ENCODE measurements around the gene FOXRED2.

FOXRED2 gene

DNA sequence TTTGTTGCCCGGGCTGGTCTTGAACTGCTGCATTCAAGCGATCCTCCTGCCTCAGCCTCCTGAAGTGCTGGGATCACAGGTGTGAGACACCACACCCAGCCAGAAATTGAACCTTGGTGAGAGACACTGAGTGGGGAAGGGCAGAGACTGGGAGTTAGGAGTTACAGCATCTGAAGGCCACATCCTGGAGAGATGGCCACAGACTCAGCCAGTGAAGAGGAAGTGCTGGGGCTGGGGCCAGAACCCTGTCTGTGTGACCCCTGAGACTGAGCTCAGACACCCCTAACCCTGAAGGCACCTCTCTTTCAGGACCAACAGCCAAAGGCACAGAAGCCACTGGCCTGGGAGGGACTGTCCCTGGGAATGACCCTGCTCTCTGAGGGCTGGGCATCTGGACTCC lies 59.2 kb downstream of the FOXRED2 start:
- no peak for DNase-seq

DNA sequence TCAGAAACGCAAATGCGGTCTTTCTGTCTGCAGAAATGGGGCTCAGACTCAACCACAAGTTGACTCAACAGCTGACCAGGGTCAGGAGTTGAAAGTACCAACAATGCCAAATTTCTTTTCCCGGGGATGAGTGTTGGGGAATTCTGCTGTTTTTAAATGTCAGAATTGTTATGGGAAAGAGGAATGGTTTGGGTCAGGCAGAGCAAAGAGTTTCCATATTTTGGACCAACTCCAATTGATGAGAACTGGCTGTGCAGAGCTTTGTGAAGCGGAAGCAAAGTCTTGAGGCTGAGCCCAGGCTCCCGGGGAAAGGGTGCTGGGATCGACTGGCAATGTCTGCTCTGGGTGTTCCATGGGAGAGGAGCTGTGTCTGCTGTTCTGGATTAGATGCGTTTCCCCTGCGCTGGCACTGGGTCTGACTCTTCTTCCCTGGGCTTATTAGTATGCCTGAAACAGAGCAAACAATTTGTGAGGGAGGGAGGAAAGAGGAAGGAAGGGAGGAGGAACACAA lies 61.6 kb downstream of the FOXRED2 start:
- DNase-seq: no peak

DNA sequence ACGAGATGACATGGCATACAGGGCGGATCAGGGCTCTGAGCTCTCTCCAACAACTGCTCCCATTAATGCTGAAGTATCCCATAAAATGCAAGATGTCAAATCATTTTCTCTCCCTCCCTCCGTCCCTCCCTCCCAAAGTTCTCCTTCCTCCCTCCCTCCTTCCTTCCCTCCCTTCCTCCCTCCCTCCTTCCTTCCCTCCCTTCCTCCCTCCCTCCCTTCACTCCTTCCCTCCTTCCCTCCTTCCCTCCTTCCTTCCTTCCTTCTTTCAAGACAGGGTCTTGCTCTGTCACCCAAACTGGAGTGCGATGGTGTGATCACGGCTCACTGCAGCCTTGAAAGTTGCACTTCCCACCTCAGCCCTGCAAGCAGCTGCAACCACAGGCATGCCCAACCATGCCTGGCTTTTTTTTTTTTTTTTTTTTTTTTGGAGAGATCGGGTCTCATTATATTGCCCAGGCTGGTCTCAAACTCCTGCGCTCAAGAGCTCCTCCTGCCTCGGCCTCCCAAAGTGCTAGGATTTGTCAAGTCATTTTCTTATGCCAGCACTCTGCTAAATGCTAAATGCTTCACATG lies 63.6 kb downstream of the FOXRED2 start:
- no peak for DNase-seq

DNA sequence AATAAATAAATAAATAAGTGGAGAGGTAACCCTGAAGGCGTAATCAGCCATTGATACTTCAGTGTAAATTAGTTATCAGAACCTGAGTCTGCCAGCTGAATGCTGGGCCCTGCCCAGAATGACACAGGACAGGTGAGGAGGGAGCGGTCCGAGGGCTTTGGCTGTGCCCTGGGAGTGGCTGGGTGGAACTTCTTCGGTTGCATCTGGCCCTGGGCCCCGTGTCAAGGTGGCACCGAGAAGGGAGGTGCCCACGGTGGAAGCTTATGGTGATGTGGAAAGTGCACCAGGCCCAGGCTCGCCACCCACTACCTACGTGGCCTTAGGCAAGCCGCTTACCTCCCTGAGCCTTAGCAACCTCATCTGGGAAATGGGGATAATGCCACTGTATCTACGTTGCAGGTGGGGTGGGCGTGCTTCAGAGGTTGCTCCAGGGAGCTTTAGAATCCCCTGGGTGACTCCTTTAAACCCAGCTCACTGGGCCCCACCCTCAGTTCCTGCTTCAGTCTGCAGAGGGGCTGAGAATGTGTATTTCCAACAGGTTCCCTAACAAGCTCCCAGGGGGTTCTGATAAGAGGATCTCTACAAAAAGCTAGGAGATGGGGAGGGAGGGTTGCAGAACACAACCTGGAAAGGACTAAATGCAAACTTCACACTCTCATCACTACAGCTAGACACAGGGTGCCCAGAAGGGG lies 64.2 kb downstream of the FOXRED2 start:
- no peak for DNase-seq

DNA sequence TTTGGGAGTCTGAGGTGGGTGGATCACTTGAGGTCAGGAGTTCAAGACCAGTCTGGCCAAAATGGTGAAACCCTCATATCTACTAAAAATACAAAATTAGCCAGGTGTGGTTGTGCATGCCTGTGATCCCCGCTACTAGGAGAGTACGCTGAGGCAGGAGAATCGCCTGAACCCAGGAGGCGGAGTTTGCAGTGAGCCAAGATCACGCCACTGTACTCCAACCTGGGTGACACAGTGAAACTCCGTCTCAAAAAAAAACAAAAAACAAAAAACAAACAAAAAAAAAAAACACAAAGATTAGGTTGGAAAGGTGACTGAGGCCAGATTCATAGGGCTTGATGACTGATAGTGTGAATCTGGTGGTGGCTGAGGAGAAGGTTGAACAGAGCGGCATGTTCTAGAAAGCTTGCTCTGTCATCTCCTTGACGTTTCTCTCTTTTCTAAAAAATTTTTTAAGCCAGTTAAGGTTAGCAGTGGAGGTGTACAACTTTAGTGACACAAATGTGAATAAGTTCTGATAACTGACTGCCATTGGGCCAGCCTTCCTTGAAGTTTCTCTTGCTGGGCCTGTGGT lies 66.3 kb downstream of the FOXRED2 start:
- DNase-seq: no peak

DNA sequence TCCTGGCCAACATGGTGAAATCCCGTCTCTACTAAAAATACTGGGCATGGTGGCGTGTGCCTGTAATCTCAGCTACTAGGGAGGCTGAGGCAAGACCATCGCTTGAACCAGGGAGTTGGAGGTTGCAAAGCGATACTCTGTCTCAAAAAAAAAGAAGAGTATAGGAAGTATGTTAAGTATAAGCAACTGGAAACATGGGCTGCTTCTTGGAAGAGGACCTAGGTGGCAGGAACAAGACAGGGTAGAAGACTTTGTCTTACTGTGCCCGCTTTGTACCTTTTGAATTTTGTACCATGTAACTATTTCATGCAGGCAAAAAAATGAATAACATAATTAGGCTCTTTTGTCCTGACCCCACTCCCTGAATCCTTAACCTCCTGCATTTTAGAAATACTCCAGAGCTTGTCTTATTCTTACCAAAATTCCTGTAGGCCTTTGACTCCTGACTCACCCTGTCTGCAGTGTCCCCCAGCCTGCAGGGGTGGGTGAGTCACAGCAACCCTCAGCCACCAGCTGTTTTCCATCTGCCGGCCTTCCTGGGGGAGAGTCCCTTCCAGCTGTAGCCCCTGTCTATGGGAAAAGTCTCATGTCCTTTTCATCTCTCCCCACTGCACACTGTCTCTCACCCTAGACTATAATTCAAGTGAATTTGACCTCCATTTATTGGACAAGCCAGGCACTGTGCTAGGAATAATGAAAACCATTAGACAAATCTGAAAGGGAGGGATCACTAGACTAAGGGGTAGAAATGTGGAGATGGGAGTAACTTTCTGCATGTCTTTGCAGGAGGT lies 67.2 kb downstream of the FOXRED2 start:
- no peak for DNase-seq

Data from NCI-H187 treated with DMSO at 0.1 percent for 48 hours (cell line).